GM12891 (cell line): ENCODE results near the gene TUBB1.

Source experiments
- POLR2A ChIP-seq: IDR thresholded peaks from 2 replicates; pipeline ENCODE4 v1.6.1; 2011; ENCODE audit warnings: low read depth, low read length, control low read depth
- POLR2AphosphoS5 ChIP-seq: IDR thresholded peaks from 2 replicates; pipeline ENCODE4 v1.6.1; 2011; ENCODE audit warnings: low read depth, low read length, control low read depth
- POU2F2 ChIP-seq: IDR thresholded peaks from 2 replicates; pipeline ENCODE4 v1.6.1; 2011; ENCODE audit warnings: low read depth, mild to moderate bottlenecking, control low read depth, low read length, moderate library complexity
- SPI1 ChIP-seq: IDR thresholded peaks from 2 replicates; pipeline ENCODE4 v1.6.1; 2011; ENCODE audit warnings: low read depth, low read length, control low read depth
- TAF1 ChIP-seq: IDR thresholded peaks from 2 replicates; pipeline ENCODE4 v1.6.1; 2011; ENCODE audit warnings: low read depth, low read length, control low read depth

DNA sequence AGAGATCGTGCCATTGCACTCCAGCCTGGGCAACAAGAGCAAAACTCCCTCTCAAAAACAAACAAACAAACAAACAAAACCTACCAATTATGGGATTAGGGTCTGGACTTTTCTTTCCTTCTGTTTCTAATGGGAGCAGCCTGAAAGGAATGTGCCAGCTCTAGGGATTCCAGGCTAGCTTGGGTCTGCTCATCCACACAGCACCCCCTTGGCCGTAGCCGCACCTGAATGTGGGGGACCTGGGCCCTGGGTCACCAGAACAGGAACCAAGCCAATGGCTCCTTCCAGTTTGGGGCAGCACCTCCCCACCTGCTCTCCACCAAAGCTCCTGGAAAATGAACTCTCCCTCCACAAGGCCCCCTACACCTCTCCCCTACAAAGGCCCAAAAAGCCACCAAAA, 18.9 kb upstream of the TUBB1 start:
- TF ChIP-seq POLR2A, result no peak
- TF ChIP-seq POU2F2, result no peak
- TF ChIP-seq SPI1, result no peak
- no peak for TF ChIP-seq TAF1
- TF ChIP-seq POLR2AphosphoS5, result no peak
